ENCODE data around the gene TGM6.

The TGM6 gene

GRCh38 chr20:2380601-2381000, at the start of gene TGM6:
Gene TGM6 (plus strand): TSS chr20:2380901. CDS start chr20:2380969, 68 bp downstream.
- no peak for DNase-seq (ENCODE audit: low spot score)

GRCh38 chr20:2331106-2331505, 49.6 kb upstream of the TGM6 start:
- DNase-seq (ENCODE audit: low spot score): no peak

GRCh38 chr20:2331901-2332565, 48.7 kb upstream of the TGM6 start:
- no peak for DNase-seq (ENCODE audit: low spot score)

GRCh38 chr20:2332711-2333110, 48.0 kb upstream of the TGM6 start:
- no peak for DNase-seq (ENCODE audit: low spot score)

- DNase-seq (ENCODE audit: low spot score): no peak
Measured at GRCh38 chr20:2333821-2334220, 46.9 kb upstream of the TGM6 start.

GRCh38 chr20:2335096-2335870, 45.4 kb upstream of the TGM6 start:
- DNase-seq (ENCODE audit: low spot score): no peak

- DNase-seq (ENCODE audit: low spot score): no peak
Measured at GRCh38 chr20:2336471-2336870, 44.2 kb upstream of the TGM6 start.

- DNase-seq (ENCODE audit: low spot score): no peak
Measured at GRCh38 chr20:2337142-2337541, 43.6 kb upstream of the TGM6 start.

GRCh38 chr20:2338411-2339066, 42.2 kb upstream of the TGM6 start:
- no peak for DNase-seq (ENCODE audit: low spot score)

- DNase-seq (ENCODE audit: low spot score): no peak
Measured at GRCh38 chr20:2340136-2340535, 40.6 kb upstream of the TGM6 start.

- no peak for DNase-seq (ENCODE audit: low spot score)
Measured at GRCh38 chr20:2340823-2341222, 39.9 kb upstream of the TGM6 start.

GRCh38 chr20:2341336-2341735, 39.4 kb upstream of the TGM6 start:
- DNase-seq (ENCODE audit: low spot score): no peak

GRCh38 chr20:2342243-2342642, 38.5 kb upstream of the TGM6 start:
- no peak for DNase-seq (ENCODE audit: low spot score)

- no peak for DNase-seq (ENCODE audit: low spot score)
Measured at GRCh38 chr20:2346188-2346587, 34.5 kb upstream of the TGM6 start.

- DNase-seq (ENCODE audit: low spot score): no peak
Measured at GRCh38 chr20:2348336-2348735, 32.4 kb upstream of the TGM6 start.

GRCh38 chr20:2349801-2350200, 30.9 kb upstream of the TGM6 start:
- DNase-seq (ENCODE audit: low spot score): no peak

- DNase-seq (ENCODE audit: low spot score): no peak
Measured at GRCh38 chr20:2350606-2351005, 30.1 kb upstream of the TGM6 start.

GRCh38 chr20:2353231-2353630, 27.5 kb upstream of the TGM6 start:
- no peak for DNase-seq (ENCODE audit: low spot score)

- DNase-seq (ENCODE audit: low spot score): no peak
Measured at GRCh38 chr20:2357114-2357513, 23.6 kb upstream of the TGM6 start.

- no peak for DNase-seq (ENCODE audit: low spot score)
Measured at GRCh38 chr20:2358006-2358405, 22.7 kb upstream of the TGM6 start.

GRCh38 chr20:2361035-2361593, 19.6 kb upstream of the TGM6 start:
- no peak for DNase-seq (ENCODE audit: low spot score)

GRCh38 chr20:2363187-2363586, 17.5 kb upstream of the TGM6 start:
- no peak for DNase-seq (ENCODE audit: low spot score)

- no peak for DNase-seq (ENCODE audit: low spot score)
Measured at GRCh38 chr20:2363587-2363986, 17.1 kb upstream of the TGM6 start.
